Activated CD8-positive, alpha-beta T cell treated with anti-CD3 and anti-CD28 coated beads for 36 hours (primary cell): ENCODE results near the gene PRSS23. TPM values are rescaled to one million over a fixed set of nuclear protein-coding genes. Genes with fewer than 3 reads are reported as not detected.

ENCODE experiments used
- ATAC-seq: fragments of 200-7000 bp; cut with Tn5 transposase; one replicate; pipeline ENCODE4 v1.10.0; 2021; ENCODE audit warnings: mild to moderate bottlenecking, moderate library complexity
- CTCF ChIA-PET: fragments of 350-600 bp; sonication (Branson Sonifier 250); formaldehyde crosslinking; loops from one replicate; lab custom pipeline; 2021; ENCODE audit warnings: antibody characterized with exemption; lab: Charles Lee
- POLR2A ChIA-PET: fragments of 350-600 bp; sonication (Branson Sonifier 250); formaldehyde crosslinking; loops from one replicate; lab custom pipeline; 2021; ENCODE audit warnings: antibody characterized with exemption; lab: Charles Lee
- DNase-seq: peaks from one replicate; pipeline ENCODE4 v3.0.0-alpha.2; 2020
- H3K27ac Mint-ChIP-seq: one replicate; pipeline ENCODE4 v1.8.0; 2021; ENCODE audit warnings: mild to moderate bottlenecking, mixed read lengths
- H3K27me3 Mint-ChIP-seq: one replicate; pipeline ENCODE4 v1.8.0; 2021; ENCODE audit warnings: mixed read lengths
- H3K36me3 Mint-ChIP-seq: one replicate; pipeline ENCODE4 v1.8.0; 2021; ENCODE audit warnings: low read depth, mixed read lengths
- H3K4me1 Mint-ChIP-seq: one replicate; pipeline ENCODE4 v1.8.0; 2021; ENCODE audit warnings: low read depth, mixed read lengths
- H3K4me3 Mint-ChIP-seq: one replicate; pipeline ENCODE4 v1.8.0; 2021; ENCODE audit warnings: mild to moderate bottlenecking, moderate library complexity, mixed read lengths
- H3K9me3 Mint-ChIP-seq: one replicate; pipeline ENCODE4 v1.8.0; 2021; ENCODE audit warnings: mixed read lengths
- CTCF ChIP-seq: fragments of 200-600 bp; IDR thresholded peaks from one replicate; pipeline ENCODE4 v1.8.0; 2022; ENCODE audit warnings: antibody characterized with exemption, mild to moderate bottlenecking
- intact Hi-C: fragments of 100-400 bp; cut with micrococcal nuclease; formaldehyde crosslinking; loops from one replicate; pipeline ENCODE4 v1.10.0; 2022
- total RNA-seq, 2 experiments: library from RNA; stranded (reverse); gene quantifications; one replicate each; pipeline ENCODE4 v1.2.3, GENCODE V29; 2021

The PRSS23 gene
- 1 to 10 TPM; 1.4 to 2.3 TPM for total RNA-seq

GRCh38 chr11:86800076-86800959 is at the start of gene PRSS23:
Gene PRSS23 (plus strand): TSS chr11:86800542. CDS start chr11:86807644, 7,102 bp downstream.
- POLR2A ChIA-PET = interaction anchor here (0.6 kb wide), 1 partner anchor 682 kb away, joined by 3 read pairs; no protein-coding TSS in a partner anchor
- Mint-ChIP-seq H3K27me3 (peaks cover 49% of the 10 kb centered on the region), H3K27ac (no peak within 1 kb of the TSS), H3K36me3 (no peaks in the 10 kb centered on the region), H3K9me3 (no peaks in the 10 kb centered on the region), H3K4me1 (peaks cover 25% of the 10 kb centered on the region), H3K4me3 (peak within 1 kb of the TSS; percentile 65)
- intact Hi-C loops = no loop called here
- CTCF ChIA-PET = interaction anchor here (0.6 kb wide), 1 partner anchor 192 kb away, joined by 3 read pairs; no protein-coding TSS in a partner anchor
- DNase-seq = peak; percentile 32
- ATAC-seq = peak; percentile 72
- TF ChIP-seq CTCF = no peak

- no peak for ATAC-seq
- no peak overlapping the region for H3K27ac Mint-ChIP-seq
- TF ChIP-seq CTCF = no peak
- intact Hi-C loops = no loop called here
- ChIA-PET POLR2A (no interaction called here), CTCF (no interaction called here)
- no peak for DNase-seq
- no peak overlapping the region for H3K4me3 Mint-ChIP-seq
- H3K9me3 Mint-ChIP-seq = no peaks in the 10 kb centered on the region
- H3K27me3 Mint-ChIP-seq = peaks cover 3% of the 10 kb centered on the region
- H3K36me3 Mint-ChIP-seq = no peaks in the 10 kb centered on the region
- H3K4me1 Mint-ChIP-seq = no peaks in the 10 kb centered on the region
Measured at GRCh38 chr11:86753459-86753858, 46.9 kb upstream of the PRSS23 start.

- ATAC-seq (no peak), DNase-seq (no peak)
- Mint-ChIP-seq H3K9me3 (no peaks in the 10 kb centered on the region), H3K36me3 (no peaks in the 10 kb centered on the region), H3K4me3 (no peak overlapping the region), H3K27ac (no peak overlapping the region), H3K4me1 (no peaks in the 10 kb centered on the region), H3K27me3 (no peaks in the 10 kb centered on the region)
- TF ChIP-seq CTCF = no peak
- ChIA-PET CTCF (interaction anchor here (1.1 kb wide), 1 partner anchor 147 kb away, joined by 3 read pairs; no protein-coding TSS in a partner anchor), POLR2A (no interaction called here)
- intact Hi-C loops = no loop called here
Measured at GRCh38 chr11:86755146-86755545, 45.2 kb upstream of the PRSS23 start.

GRCh38 chr11:86758171-86758570 is 42.2 kb upstream of the PRSS23 start:
- no peak for TF ChIP-seq CTCF
- intact Hi-C loops = no loop called here
- Mint-ChIP-seq H3K27me3 (peaks cover 5% of the 10 kb centered on the region), H3K4me3 (no peak overlapping the region), H3K36me3 (no peaks in the 10 kb centered on the region), H3K4me1 (no peaks in the 10 kb centered on the region), H3K9me3 (no peaks in the 10 kb centered on the region), H3K27ac (no peak overlapping the region)
- POLR2A ChIA-PET = no interaction called here
- CTCF ChIA-PET = no interaction called here
- DNase-seq (no peak), ATAC-seq (no peak)

- TF ChIP-seq CTCF = no peak
- Mint-ChIP-seq H3K27ac (no peak overlapping the region), H3K36me3 (no peaks in the 10 kb centered on the region), H3K27me3 (peaks cover 9% of the 10 kb centered on the region), H3K4me3 (no peak overlapping the region), H3K4me1 (no peaks in the 10 kb centered on the region), H3K9me3 (no peaks in the 10 kb centered on the region)
- ATAC-seq (no peak), DNase-seq (no peak)
- CTCF ChIA-PET = interaction anchor here (0.9 to 1.2 kb wide), 3 partner anchors 11 to 105 kb away, joined by 3 to 6 read pairs (median 3); no protein-coding TSS in a partner anchor
- POLR2A ChIA-PET = no interaction called here
- intact Hi-C loops = no loop called here
Measured at GRCh38 chr11:86760577-86760976, 39.8 kb upstream of the PRSS23 start.
